Gastroesophageal sphincter (tissue), 3 donors: Measurements from ENCODE around the gene PTGDR.

Experiments
- CTCF ChIP-seq, 4 experiments: fragments of 200-600 bp in 2 of 4; fragments of 450-650 bp in 2 of 4; sonication (generic) in 1 of 4; IDR thresholded peaks; one replicate each; pipeline ENCODE4 v1.5.1; 2017 to 2019; ENCODE audit warnings: antibody characterized with exemption in 4 of 4, mild to moderate bottlenecking in 2 of 4, moderate library complexity in 2 of 4
- EP300 ChIP-seq: sonication (generic); formaldehyde crosslinking; IDR thresholded peaks from one replicate; pipeline ENCODE4 v1.6.1; 2017; ENCODE audit warnings: antibody characterized with exemption, mild to moderate bottlenecking
- POLR2A ChIP-seq, 2 donors: fragments of 450-650 bp; IDR thresholded peaks; one replicate each; pipeline ENCODE4 v1.6.1; 2017; ENCODE audit warnings: antibody characterized with exemption in 2 of 2, mild to moderate bottlenecking in 2 of 2, moderate library complexity in 1 of 2

GRCh38 chr14:52267501-52268278 lies at the start of gene PTGDR:
- TF ChIP-seq CTCF (IDR thresholded peaks at IDR 0.05): no peak
- no peak for TF ChIP-seq EP300
- TF ChIP-seq POLR2A (IDR thresholded peaks at IDR 0.05): no peak
